Suprapubic skin (tissue), 4 donors: Measurements from ENCODE around the gene UNKL.

Experiments
- CTCF ChIP-seq, 2 donors: fragments of 200-600 bp in 1 of 2; fragments of 450-650 bp in 1 of 2; sonication (generic) in 1 of 2; IDR thresholded peaks; one replicate each; pipeline ENCODE4 v1.5.1; 2016 to 2019; ENCODE audit warnings: antibody characterized with exemption in 2 of 2, mild to moderate bottlenecking in 1 of 2, moderate library complexity in 1 of 2
- POLR2A ChIP-seq, 2 donors: fragments of 450-650 bp; IDR thresholded peaks; one replicate each; pipeline ENCODE4 v1.6.1; 2017; ENCODE audit warnings: antibody characterized with exemption in 2 of 2, mild to moderate bottlenecking in 2 of 2, moderate library complexity in 2 of 2
- POLR2AphosphoS5 ChIP-seq, 3 donors: sonication (generic); formaldehyde crosslinking; IDR thresholded peaks; one replicate each; pipeline ENCODE4 v1.6.1; 2017; ENCODE audit warnings: antibody characterized with exemption in 3 of 3

- TF ChIP-seq POLR2A (IDR thresholded peaks at IDR 0.05) (no peak), CTCF (IDR thresholded peaks at IDR 0.05) (no peak), POLR2AphosphoS5 (IDR thresholded peaks at IDR 0.05) (no peak)
Measured at GRCh38 chr16:1357906-1358566, 56.5 kb downstream of the UNKL start.
